Kasumi-1 (cell line): Measurements from ENCODE around the gene HLA-DOB.
"Not testable (repeated sequence)": the region's sequence is repeated elsewhere in the genome, so short reads cannot be mapped to it uniquely, and the experiment has no call there.

Source experiments
- DNase-seq, 2 experiments: peaks; one replicate each; lab custom pipeline; 2025; lab: John Stamatoyannopoulos, UW

Gene HLA-DOB

DNA sequence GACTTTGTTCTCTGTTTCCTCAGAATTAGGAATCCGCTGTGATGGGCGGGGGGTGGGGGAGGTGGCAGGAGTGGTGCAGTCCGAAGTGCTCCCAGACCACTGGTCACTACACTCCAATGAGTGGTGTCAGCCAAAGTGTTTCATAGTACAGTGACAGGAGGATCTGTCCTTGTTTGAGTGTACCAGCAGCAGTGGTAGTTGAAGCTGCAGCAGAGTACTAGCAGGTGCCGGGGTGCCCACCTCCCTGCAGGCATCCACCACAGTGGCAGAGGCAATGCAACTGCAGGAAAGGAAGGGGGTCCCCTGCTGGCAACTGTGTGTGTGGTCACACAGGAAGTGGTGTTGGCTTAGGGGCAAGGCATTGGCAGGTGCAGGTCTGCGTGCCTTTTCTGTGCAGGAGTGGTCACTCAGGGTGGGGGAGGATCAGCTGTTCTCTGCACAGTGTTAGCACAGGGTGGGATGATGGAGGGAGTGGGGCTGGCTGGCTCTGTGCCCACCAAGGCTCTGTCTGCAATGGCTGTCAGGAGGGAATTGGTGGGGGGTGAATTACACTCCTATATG, 9.7 kb downstream of the HLA-DOB start:
- no peak for DNase-seq

DNA sequence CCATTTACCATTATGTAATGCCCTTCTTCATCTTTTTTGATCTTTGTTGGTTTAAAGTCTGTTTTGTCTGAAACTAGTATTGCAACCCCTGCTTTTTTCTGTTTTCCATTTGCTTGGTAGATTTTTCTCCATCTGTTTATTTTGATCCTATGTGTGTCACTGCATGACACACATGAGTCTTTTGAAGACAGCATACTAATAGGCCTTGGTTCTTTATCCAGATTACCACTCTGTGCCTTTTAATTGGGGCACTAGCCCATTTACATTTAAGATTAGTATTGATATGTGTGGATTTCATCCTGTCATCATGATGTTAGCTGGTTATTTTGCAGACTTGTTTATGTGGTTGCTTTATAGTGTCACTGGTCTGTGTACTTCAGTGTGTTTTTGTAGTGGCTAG, 11.4 kb downstream of the HLA-DOB start:
- DNase-seq: not testable (repeated sequence)

- DNase-seq: no peak
Measured at GRCh38 chr6:32803416-32803815, 13.4 kb downstream of the HLA-DOB start.

- no peak for DNase-seq
Measured at GRCh38 chr6:32799740-32800139, 17.1 kb downstream of the HLA-DOB start.

- no peak for DNase-seq
Measured at GRCh38 chr6:32799168-32799567, 17.6 kb downstream of the HLA-DOB start.

DNA sequence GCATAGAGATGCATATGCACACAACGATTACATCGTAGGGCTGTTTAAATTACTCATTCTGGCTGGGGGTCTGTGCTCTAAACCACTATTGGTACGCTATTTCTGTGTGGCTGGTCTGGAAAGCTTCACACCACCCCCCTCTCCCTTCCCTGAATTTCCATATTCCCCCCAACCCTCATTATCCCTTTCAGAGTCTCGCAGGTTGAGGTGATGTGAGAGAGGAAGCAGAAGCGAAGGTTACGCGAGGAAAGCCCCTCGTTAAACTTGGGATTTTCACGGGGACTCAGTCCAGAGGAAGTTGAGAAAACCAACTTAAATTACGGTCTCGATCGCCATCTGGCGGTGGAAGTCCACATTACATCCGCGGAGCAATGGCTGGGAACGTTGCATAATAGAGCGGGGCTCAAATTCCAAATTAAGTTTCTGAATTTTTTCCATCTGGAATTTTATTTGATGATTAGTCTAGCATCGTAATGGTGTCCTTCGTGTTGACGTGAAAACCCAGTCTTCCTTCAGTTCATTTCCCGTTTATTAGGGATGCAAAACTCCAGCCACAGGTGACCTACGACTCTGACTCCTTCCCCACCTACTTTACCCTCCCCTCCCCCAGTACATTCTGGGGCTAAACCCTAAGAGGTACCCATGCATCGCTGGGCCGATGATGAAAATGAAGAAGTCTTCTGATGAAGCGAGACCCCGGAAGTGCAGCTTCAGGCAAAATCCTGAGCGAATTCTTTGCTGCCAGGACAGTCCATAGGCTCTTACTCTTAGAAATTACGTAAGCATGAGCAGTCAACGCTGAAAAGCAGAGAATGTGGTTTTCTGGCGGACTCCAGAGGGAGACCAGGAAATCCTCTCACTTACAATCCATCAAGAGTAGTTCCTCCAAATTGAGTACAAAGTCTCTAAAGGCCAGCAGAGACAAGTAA, 19.7 kb downstream of the HLA-DOB start:
- DNase-seq: peak; percentile 37 to 72

GRCh38 chr6:32794510-32794909, 22.3 kb downstream of the HLA-DOB start:
- peak; percentile 74 to 85 for DNase-seq

DNA sequence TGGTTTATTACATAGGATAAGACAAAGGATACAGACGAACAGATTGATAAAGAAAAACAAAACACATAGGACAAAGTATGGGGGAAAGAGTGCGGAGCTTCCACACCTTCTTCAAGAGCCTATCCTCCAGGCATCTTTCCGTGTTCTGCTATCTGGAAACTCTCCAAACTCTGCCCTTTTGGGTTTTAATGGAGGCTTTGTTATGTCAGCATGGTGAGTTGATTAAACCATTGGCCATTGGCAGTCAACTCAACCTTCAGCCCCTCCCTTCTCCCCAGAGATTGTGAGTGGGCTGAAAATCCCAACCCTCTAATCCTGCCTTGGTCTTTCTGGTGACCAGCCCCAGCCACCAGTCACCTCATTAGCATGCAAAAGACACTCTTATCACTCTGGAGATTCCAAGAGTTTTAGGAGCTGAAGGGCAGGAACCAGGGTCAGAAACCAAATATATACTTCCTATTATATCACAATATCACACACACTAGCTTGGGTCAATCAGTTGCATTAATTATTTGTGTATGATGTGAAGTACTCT, 23.8 kb downstream of the HLA-DOB start:
- DNase-seq: no peak

GRCh38 chr6:32790306-32790705, 26.5 kb downstream of the HLA-DOB start:
- DNase-seq: no peak

DNA sequence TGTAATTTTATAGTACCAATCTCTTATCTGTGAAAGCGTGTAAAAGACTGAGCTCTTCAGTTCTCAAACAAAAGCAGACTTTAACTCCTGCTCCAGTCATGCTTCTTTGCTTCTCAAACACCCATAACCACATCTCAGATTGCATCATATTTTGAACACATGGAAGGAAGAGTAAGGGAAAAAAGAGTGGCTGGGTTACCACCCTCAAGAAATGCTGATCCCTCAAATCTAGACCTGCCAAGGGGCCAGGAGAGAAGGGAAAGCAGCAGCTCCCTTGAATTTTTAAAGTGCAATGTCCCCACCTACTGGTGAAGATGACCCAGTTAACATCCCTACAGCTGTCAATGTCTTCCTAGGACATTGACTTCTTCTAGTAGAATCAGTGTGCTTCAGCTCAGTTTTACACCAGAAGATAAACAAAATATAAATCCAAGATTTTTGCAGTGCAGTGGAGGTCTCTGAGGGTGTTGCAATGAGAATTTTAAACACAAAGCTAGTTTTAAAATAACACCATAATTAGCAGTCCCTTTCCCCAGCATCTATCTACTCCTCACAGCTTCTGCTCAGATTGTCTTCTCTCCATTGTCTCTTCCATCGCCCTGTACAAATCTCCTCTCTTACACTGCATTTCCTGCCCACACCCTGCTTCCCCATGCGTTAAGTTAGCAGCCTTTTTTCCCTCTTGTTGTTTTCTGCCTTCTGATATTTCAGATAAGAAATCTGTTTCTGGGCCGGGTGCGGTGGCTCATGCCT, 30.8 kb downstream of the HLA-DOB start:
- peak; percentile 68 to 77 for DNase-seq

DNA sequence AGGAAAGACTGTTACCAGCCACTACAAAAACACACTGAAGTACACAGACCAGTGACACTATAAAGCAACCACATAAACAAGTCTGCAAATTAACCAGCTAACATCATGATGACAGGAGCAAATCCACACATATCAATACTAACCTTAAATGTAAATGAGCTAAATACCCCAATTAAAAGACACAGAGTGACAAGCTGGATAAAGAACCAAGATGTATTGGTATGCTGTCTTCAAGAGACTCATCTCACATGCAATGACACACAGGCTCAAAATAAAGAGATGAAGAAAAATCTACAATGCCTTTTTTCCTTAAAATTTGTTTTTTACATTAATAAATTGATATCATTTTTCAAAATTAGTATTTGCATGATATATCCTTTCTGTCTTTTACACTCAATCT, 33.9 kb downstream of the HLA-DOB start:
- DNase-seq: not testable (repeated sequence)

DNA sequence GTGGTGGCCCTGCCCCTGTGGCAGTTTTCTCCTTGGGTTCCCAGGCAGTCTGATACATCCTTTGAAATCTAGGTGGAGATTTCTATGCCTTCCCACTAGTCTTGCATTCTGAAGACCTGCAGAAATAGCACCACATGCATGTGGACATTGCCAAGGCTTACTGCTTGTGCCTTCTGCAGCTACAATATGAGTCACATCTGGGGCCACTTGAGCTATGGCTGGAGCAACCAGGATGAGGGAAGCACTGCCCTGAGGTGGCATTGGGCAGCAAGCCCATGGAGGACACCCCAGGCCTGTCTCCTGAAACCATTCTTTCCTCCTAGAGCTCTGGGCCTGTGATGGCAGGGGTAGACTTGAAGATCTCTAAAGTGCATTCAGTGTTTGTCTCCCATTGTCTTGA, 37.8 kb downstream of the HLA-DOB start:
- DNase-seq: no peak

DNA sequence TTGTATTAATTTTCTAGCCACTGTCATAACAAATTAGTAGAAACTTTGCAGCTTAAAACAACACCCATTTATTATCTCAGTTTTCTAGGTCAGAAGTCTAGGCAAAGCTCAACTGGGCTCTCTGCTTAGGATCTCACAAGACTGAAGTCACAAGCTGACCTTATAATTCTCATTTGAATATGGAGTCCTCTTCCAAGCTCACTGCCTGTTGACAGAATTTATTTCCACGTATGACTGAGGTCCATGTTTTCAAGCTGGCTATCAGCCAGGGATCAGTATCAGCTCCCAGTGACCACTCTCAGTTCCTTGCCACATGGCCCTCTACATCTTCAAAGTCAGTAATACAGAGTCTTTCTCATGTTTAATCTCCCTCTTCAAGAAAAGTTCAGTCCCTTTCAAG, 41.7 kb downstream of the HLA-DOB start:
- no peak for DNase-seq

DNA sequence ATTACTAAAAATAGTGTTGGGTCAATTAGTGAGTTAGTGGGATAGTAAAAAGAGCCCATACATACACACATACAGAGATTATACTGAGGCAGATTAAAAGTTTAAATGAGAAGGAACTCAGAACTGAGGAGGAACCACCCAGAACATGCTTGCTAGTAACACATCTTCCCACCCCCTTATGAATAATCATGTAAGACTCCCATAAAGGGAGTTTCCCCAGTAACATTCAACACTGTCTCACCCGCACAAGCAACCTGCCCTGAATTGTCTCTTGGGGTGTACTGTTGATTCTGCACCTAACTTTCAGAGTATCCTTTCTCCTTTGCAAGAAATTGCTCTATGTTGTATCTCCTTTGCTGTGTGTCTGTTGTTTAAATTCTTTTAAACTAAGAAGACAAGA, 42.4 kb downstream of the HLA-DOB start:
- DNase-seq: no peak

GRCh38 chr6:32772656-32773055, 44.1 kb downstream of the HLA-DOB start:
- no peak for DNase-seq

- no peak for DNase-seq
Measured at GRCh38 chr6:32764048-32764447, 52.8 kb downstream of the HLA-DOB start.

GRCh38 chr6:32763421-32763820, 53.4 kb downstream of the HLA-DOB start, which contains the start of gene HLA-DQB2:
Gene HLA-DQB2, minus strand, starts transcription at chr6:32763532. Its CDS starts 62 bp downstream, at chr6:32763470.
- DNase-seq: no peak
